Thyroid gland (tissue), 4 donors: Measurements from ENCODE around the gene C1orf52. TPM values are rescaled to one million over a fixed set of nuclear protein-coding genes. Genes with fewer than 3 reads are reported as not detected.

Source experiments
- DNase-seq, 2 donors: peaks; one replicate each; pipeline ENCODE4 v3.0.0-alpha.2; 2019
- H3K27ac ChIP-seq, 3 donors: fragments of 200-600 bp; sonication (generic); 1 replicate in 2 of 3; 2 replicates in 1 of 3; pipeline ENCODE4 v1.5.1; 2016 to 2019; ENCODE audit warnings: mild to moderate bottlenecking in 1 of 3, moderate library complexity in 1 of 3
- H3K27me3 ChIP-seq: fragments of 200-600 bp; sonication (generic); one replicate; pipeline ENCODE4 v1.5.1; 2019
- H3K36me3 ChIP-seq, 2 donors: fragments of 200-600 bp; sonication (generic); one replicate each; pipeline ENCODE4 v1.5.1; 2016 to 2019
- H3K4me1 ChIP-seq, 2 donors: fragments of 200-600 bp; sonication (generic); one replicate each; pipeline ENCODE4 v1.5.1; 2017 to 2019
- H3K4me3 ChIP-seq, 3 donors: fragments of 200-600 bp; sonication (generic); replicated peaks in 1 of 3; 1 replicate in 2 of 3; 2 replicates in 1 of 3; pipeline ENCODE4 v1.5.1; 2016; ENCODE audit warnings: mild to moderate bottlenecking in 1 of 3
- H3K9me3 ChIP-seq: fragments of 200-600 bp; sonication (generic); one replicate; pipeline ENCODE4 v1.5.1; 2017
- CTCF ChIP-seq, 6 experiments: fragments of 200-600 bp in 3 of 6; fragments of 450-650 bp in 3 of 6; sonication (generic) in 3 of 6; IDR thresholded peaks; one replicate each; pipeline ENCODE4 v1.5.1; 2016 to 2019; ENCODE audit warnings: antibody characterized with exemption in 6 of 6, mild to moderate bottlenecking in 2 of 6, inconsistent platforms in 1 of 6, moderate library complexity in 1 of 6
- POLR2A ChIP-seq, 2 donors: fragments of 450-650 bp; IDR thresholded peaks; one replicate each; pipeline ENCODE4 v1.6.1; 2017; ENCODE audit warnings: antibody characterized with exemption in 2 of 2, mild to moderate bottlenecking in 2 of 2, moderate library complexity in 1 of 2
- WGBS, 2 donors: methylation state at CpG; one replicate each; pipeline ENCODE4 v1.1.5; 2017; 5-methylcytosine and 5-hydroxymethylcytosine counted together
- intact Hi-C: fragments of 100-400 bp; cut with DNase I; formaldehyde crosslinking; loops from one replicate; pipeline ENCODE4 v1.15.1; 2023
- total RNA-seq, 4 donors: library from RNA; depleted of rRNA; stranded (reverse); fragments of >200 nt; gene quantifications; one replicate each; pipeline ENCODE4 v1.2.3, GENCODE V29; 2016

Gene C1orf52
- total RNA-seq, 4 donors from 2014 or later: 9.0 to 28.7 (median 17.5) TPM

GRCh38 chr1:85203573-85204171 is 55.8 kb downstream of the C1orf52 start:
- Histone ChIP-seq H3K36me3 (no peaks in the 10 kb centered on the region), H3K4me1 (peaks cover 0 to 11% of the 10 kb centered on the region in 2 donors), H3K9me3 (no peaks in the 10 kb centered on the region), H3K4me3 (no peak overlapping the region), H3K27ac (no peak overlapping the region), H3K27me3 (no peaks in the 10 kb centered on the region)
- DNase-seq: no peak
- TF ChIP-seq CTCF (IDR thresholded peaks at IDR 0.05) (no peak), POLR2A (IDR thresholded peaks at IDR 0.05) (no peak)
- intact Hi-C loops: loop anchor here (5.0 kb wide), 1 partner anchor 54 kb away; the partner anchor contains the start of gene C1orf52
- WGBS, 2 donors: 90 to 92% methylated on average over 2 of the region's 2 CpGs

GRCh38 chr1:85202864-85203255 is 56.6 kb downstream of the C1orf52 start:
- intact Hi-C loops: loop anchor here (5.0 kb wide), 1 partner anchor 54 kb away; the partner anchor contains the start of gene C1orf52
- Histone ChIP-seq H3K27ac (no peak overlapping the region), H3K36me3 (no peaks in the 10 kb centered on the region), H3K4me3 (no peak overlapping the region), H3K4me1 (peaks cover 0 to 11% of the 10 kb centered on the region in 2 donors), H3K27me3 (no peaks in the 10 kb centered on the region), H3K9me3 (no peaks in the 10 kb centered on the region)
- no peak for DNase-seq
- 73 to 80% methylated on average over 2 of the region's 2 CpGs for WGBS, 2 donors
- no peak for TF ChIP-seq POLR2A (IDR thresholded peaks at IDR 0.05)
- TF ChIP-seq CTCF (IDR thresholded peaks at IDR 0.05): no peak

GRCh38 chr1:85202092-85202863 is 57.2 kb downstream of the C1orf52 start:
- H3K4me1 ChIP-seq: peaks cover 0 to 11% of the 10 kb centered on the region in 2 donors
- H3K36me3 ChIP-seq: no peaks in the 10 kb centered on the region
- no peak for DNase-seq
- no peaks in the 10 kb centered on the region for H3K27me3 ChIP-seq
- H3K9me3 ChIP-seq: no peaks in the 10 kb centered on the region
- H3K27ac ChIP-seq: peak overlapping the region; percentile 95 to 97 (median 95)
- 14 to 18% methylated on average over 14 of the region's 14 CpGs for WGBS, 2 donors
- TF ChIP-seq POLR2A (IDR thresholded peaks at IDR 0.05) (no peak), CTCF (IDR thresholded peaks at IDR 0.05) (no peak)
- intact Hi-C loops: loop anchor here (5.0 kb wide), 1 partner anchor 55 kb away; the partner anchor contains the start of gene C1orf52
- H3K4me3 ChIP-seq: peak overlapping the region; percentile 65 to 80 (median 72)

- Histone ChIP-seq H3K36me3 (no peaks in the 10 kb centered on the region), H3K9me3 (no peaks in the 10 kb centered on the region), H3K27ac (peak overlapping the region; percentile 95 to 97 (median 95)), H3K4me3 (peak overlapping the region; percentile 65 to 80 (median 72)), H3K4me1 (peaks cover 0 to 11% of the 10 kb centered on the region in 2 donors), H3K27me3 (no peaks in the 10 kb centered on the region)
- WGBS, 2 donors: 0% methylated on average over 17 to 23 of the region's 81 CpGs
- intact Hi-C loops: loop anchor here (5.0 kb wide), 1 partner anchor 56 kb away; the partner anchor contains the start of gene C1orf52
- peak; percentile 84 for DNase-seq
- no peak for TF ChIP-seq CTCF (IDR thresholded peaks at IDR 0.05)
- TF ChIP-seq POLR2A (IDR thresholded peaks at IDR 0.05): peak; percentile 66 to 87
Observed at GRCh38 chr1:85201340-85202091, 57.9 kb downstream of the C1orf52 start.
